GM12891 (cell line): ENCODE data around the gene SLC35A4. TPM values are rescaled to one million over a fixed set of nuclear protein-coding genes. Genes with fewer than 3 reads are reported as not detected.
A peak's percentile ranks its signal among the peaks of the same experiment; 100 is the strongest.

Experiments
- DNase-seq: peaks from one replicate; pipeline ENCODE4 v3.0.0; 2011; ENCODE audit warnings: low spot score; ENCODE audit not compliant: insufficient read length
- FAIRE-seq: peaks from 2 replicates; lab custom pipeline; 2011; peaks lifted over from hg19 to GRCh38; lab: Jason Lieb, UNC
- PAX5 ChIP-seq: IDR thresholded peaks from 2 replicates; pipeline ENCODE4 v1.6.1; 2011; ENCODE audit warnings: low read length, moderate library complexity, mild to moderate bottlenecking; ENCODE audit not compliant: insufficient read depth, severe bottlenecking
- POLR2A ChIP-seq: IDR thresholded peaks from 2 replicates; pipeline ENCODE4 v1.6.1; 2011; ENCODE audit warnings: low read depth, low read length, control low read depth
- POLR2AphosphoS5 ChIP-seq: IDR thresholded peaks from 2 replicates; pipeline ENCODE4 v1.6.1; 2011; ENCODE audit warnings: low read depth, low read length, control low read depth
- POU2F2 ChIP-seq: IDR thresholded peaks from 2 replicates; pipeline ENCODE4 v1.6.1; 2011; ENCODE audit warnings: low read depth, mild to moderate bottlenecking, control low read depth, low read length, moderate library complexity
- SPI1 ChIP-seq: IDR thresholded peaks from 2 replicates; pipeline ENCODE4 v1.6.1; 2011; ENCODE audit warnings: low read depth, low read length, control low read depth
- TAF1 ChIP-seq: IDR thresholded peaks from 2 replicates; pipeline ENCODE4 v1.6.1; 2011; ENCODE audit warnings: low read depth, low read length, control low read depth
- polyA plus RNA-seq: library from polyadenylated mRNA; unstranded; fragments of >200 nt; gene quantifications from one replicate; pipeline ENCODE4 v1.2.1, GENCODE V29; 2012; ENCODE audit warnings: low read depth, missing spikeins, inconsistent platforms; ENCODE audit not compliant: missing spikeins

SLC35A4 gene
- polyA plus RNA-seq: 102 TPM

- TF ChIP-seq POU2F2: no peak; the same call in 1 of the 2 replicates
- TF ChIP-seq POLR2A: peak; percentile 95
- TF ChIP-seq POLR2AphosphoS5: peak; percentile 91
- peak; percentile 16; the same call in 1 of the 2 replicates for TF ChIP-seq SPI1
- TF ChIP-seq TAF1: peak; percentile 81
- no peak for TF ChIP-seq PAX5
- FAIRE-seq (peak; percentile 100), DNase-seq (peak; percentile 92)
Observed at GRCh38 chr5:140564196-140565023, at the start of gene SLC35A4, which contains the start of gene APBB3. Gene SLC35A4 (plus strand): TSS chr5:140564828. CDS start chr5:140567170, 2,342 bp downstream. Gene APBB3 (minus strand): TSS chr5:140564598. CDS start chr5:140564245, 353 bp downstream.

GRCh38 chr5:140524003-140524402 lies 40.6 kb upstream of the SLC35A4 start:
- TF ChIP-seq SPI1: peak; percentile 62
- TF ChIP-seq POU2F2: no peak
- FAIRE-seq: no peak
- no peak for DNase-seq

GRCh38 chr5:140540227-140540626 lies 24.4 kb upstream of the SLC35A4 start:
- DNase-seq: no peak
- TF ChIP-seq POU2F2 (no peak), SPI1 (no peak), POLR2A (no peak), PAX5 (no peak), TAF1 (no peak), POLR2AphosphoS5 (no peak)
- FAIRE-seq: no peak

- TF ChIP-seq TAF1: no peak
- TF ChIP-seq POLR2AphosphoS5: no peak
- no peak for TF ChIP-seq SPI1
- TF ChIP-seq POLR2A: no peak
- TF ChIP-seq POU2F2: no peak
- no peak for TF ChIP-seq PAX5
- FAIRE-seq: no peak
- DNase-seq: no peak
Observed at GRCh38 chr5:140542972-140543371, 21.7 kb upstream of the SLC35A4 start.

GRCh38 chr5:140544986-140545385 lies 19.6 kb upstream of the SLC35A4 start:
- FAIRE-seq: no peak
- TF ChIP-seq POLR2A (no peak), POU2F2 (no peak), POLR2AphosphoS5 (no peak), TAF1 (no peak), SPI1 (no peak), PAX5 (no peak)
- DNase-seq: no peak

- TF ChIP-seq TAF1: no peak
- no peak for TF ChIP-seq PAX5
- TF ChIP-seq POLR2A: no peak
- TF ChIP-seq POLR2AphosphoS5: no peak
- TF ChIP-seq SPI1: no peak
- TF ChIP-seq POU2F2: no peak
- no peak for FAIRE-seq
- no peak for DNase-seq
Observed at GRCh38 chr5:140545606-140546005, 19.0 kb upstream of the SLC35A4 start.

GRCh38 chr5:140546851-140547507 lies 17.6 kb upstream of the SLC35A4 start:
- TF ChIP-seq POLR2A: no peak
- no peak for TF ChIP-seq POU2F2
- 0 out of 2 replicates have a peak, but pooled peaks have one; percentile 21 for TF ChIP-seq POLR2AphosphoS5
- DNase-seq: no peak
- no peak for FAIRE-seq

GRCh38 chr5:140547508-140548299 lies 16.9 kb upstream of the SLC35A4 start, which contains the start of gene EIF4EBP3:
Gene EIF4EBP3 (plus strand): TSS chr5:140547662. CDS start chr5:140547738, 76 bp downstream.
- DNase-seq: peak; percentile 88
- peak; percentile 98 for FAIRE-seq
- TF ChIP-seq TAF1 (peak; percentile 44), POLR2AphosphoS5 (peak; percentile 77; the same call in 1 of the 2 replicates), POLR2A (peak; percentile 72), POU2F2 (peak; percentile 60; the same call in 1 of the 2 replicates), SPI1 (no peak), PAX5 (no peak)

- no peak; the same call in none of the 2 replicates for TF ChIP-seq POLR2A
- no peak for TF ChIP-seq PAX5
- no peak for TF ChIP-seq TAF1
- TF ChIP-seq POLR2AphosphoS5: peak; percentile 9; the same call in 1 of the 2 replicates
- TF ChIP-seq SPI1: no peak
- FAIRE-seq (no peak), DNase-seq (no peak)
Observed at GRCh38 chr5:140548300-140548688, 16.3 kb upstream of the SLC35A4 start.
